SK-N-MC (cell line): ENCODE data around the gene FBRS.

Experiments used
- DNase-seq: peaks from one replicate; pipeline ENCODE4 v3.0.0-alpha.2; 2011; ENCODE audit warnings: low read depth, low spot score
- H3K27ac ChIP-seq: fragments of 200-600 bp; sonication (generic); 2 replicates; pipeline ENCODE4 v1.5.1; 2016; ENCODE audit warnings: mixed run types
- H3K36me3 ChIP-seq: fragments of 200-600 bp; sonication (generic); 2 replicates; pipeline ENCODE4 v1.6.1; 2017; ENCODE audit warnings: antibody characterized with exemption, low read length, mixed read lengths; ENCODE audit not compliant: insufficient read depth
- H3K4me3 ChIP-seq: fragments of 200-600 bp; sonication (generic); 2 replicates; pipeline ENCODE4 v1.5.1; 2016
- H3K9ac ChIP-seq: fragments of 200-600 bp; sonication (generic); 2 replicates; pipeline ENCODE4 v1.8.0; 2017; ENCODE audit warnings: mixed run types, mixed read lengths; ENCODE audit not compliant: insufficient read length
- H3K9me3 ChIP-seq: fragments of 200-600 bp; sonication (generic); 2 replicates; pipeline ENCODE4 v1.6.1; 2017; ENCODE audit warnings: low read depth, mild to moderate bottlenecking, antibody characterized with exemption, low read length, moderate library complexity, mixed read lengths
- EZH2 ChIP-seq: fragments of 200-600 bp; sonication (generic); IDR thresholded peaks from one replicate; pipeline ENCODE4 v1.6.1; 2017; ENCODE audit warnings: antibody characterized with exemption
- FOXP2 ChIP-seq: optimal IDR thresholded peaks from 2 replicates; pipeline ENCODE3; 2011; ENCODE audit warnings: mild to moderate bottlenecking, moderate library complexity; ENCODE audit not compliant: insufficient read depth; ENCODE audit errors: extremely low read length, control extremely low read depth
- POLR2AphosphoS5 ChIP-seq: IDR thresholded peaks from 2 replicates; pipeline ENCODE4 v1.6.1; 2012; ENCODE audit warnings: mild to moderate bottlenecking, low read depth, low read length, borderline replicate concordance

FBRS gene

DNA sequence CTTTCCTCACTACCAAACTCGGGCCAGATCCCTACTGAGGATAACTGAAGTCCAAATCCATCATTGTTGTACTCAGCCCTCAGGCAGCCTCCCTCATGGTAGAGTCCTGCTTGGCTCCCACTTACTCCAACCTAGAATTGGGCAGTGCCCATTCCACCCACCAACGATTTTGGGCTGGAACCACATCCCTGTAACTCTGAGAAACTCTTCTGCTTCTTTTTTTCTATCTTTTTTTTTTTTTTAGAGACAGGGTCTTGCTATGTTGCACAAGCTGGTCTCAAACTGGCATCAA lies 6.3 kb upstream of the FBRS start:
- Histone ChIP-seq H3K36me3 (peaks cover 20% of the 10 kb centered on the region; the same call in 1 of the 2 replicates), H3K9me3 (no peaks in the 10 kb centered on the region), H3K4me3 (peak overlapping the region; percentile 97), H3K9ac (peak overlapping the region; percentile 82), H3K27ac (no peak overlapping the region)
- no peak for DNase-seq
- no peak for TF ChIP-seq FOXP2
- TF ChIP-seq EZH2: no peak
- no peak for TF ChIP-seq POLR2AphosphoS5

GRCh38 chr16:30652718-30653117 lies 5.5 kb upstream of the FBRS start:
- Histone ChIP-seq H3K27ac (no peak overlapping the region), H3K9me3 (no peaks in the 10 kb centered on the region), H3K36me3 (peaks cover 20% of the 10 kb centered on the region; the same call in 1 of the 2 replicates), H3K4me3 (no peak overlapping the region), H3K9ac (no peak overlapping the region)
- no peak for DNase-seq
- TF ChIP-seq FOXP2 (no peak), POLR2AphosphoS5 (no peak), EZH2 (no peak)

DNA sequence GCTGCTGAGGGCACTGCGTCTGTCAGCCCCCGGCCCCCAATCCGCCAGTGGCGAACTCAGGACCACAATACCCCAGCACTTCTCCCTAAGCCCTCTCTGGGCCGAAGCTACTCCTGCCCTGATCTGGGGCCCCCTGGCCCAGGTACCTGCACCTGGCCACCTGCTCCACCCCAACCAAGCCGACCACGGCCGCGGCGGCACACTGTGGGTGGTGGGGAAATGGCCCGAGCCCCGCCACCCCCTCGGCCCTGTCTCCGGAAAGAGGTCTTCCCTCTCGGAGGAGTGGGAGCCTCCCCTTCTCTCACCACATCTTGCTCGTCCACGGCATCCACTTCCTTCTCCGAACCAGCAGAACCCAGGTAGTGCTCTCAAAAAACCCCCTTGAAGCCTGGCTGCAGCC lies 3.4 kb upstream of the FBRS start:
- no peak for DNase-seq
- H3K9ac ChIP-seq: no peak overlapping the region
- no peak overlapping the region for H3K4me3 ChIP-seq
- no peaks in the 10 kb centered on the region for H3K9me3 ChIP-seq
- H3K36me3 ChIP-seq: peaks cover 20% of the 10 kb centered on the region; the same call in 1 of the 2 replicates
- no peak for TF ChIP-seq POLR2AphosphoS5
- TF ChIP-seq FOXP2: no peak
- no peak for TF ChIP-seq EZH2
- H3K27ac ChIP-seq: no peak overlapping the region

DNA sequence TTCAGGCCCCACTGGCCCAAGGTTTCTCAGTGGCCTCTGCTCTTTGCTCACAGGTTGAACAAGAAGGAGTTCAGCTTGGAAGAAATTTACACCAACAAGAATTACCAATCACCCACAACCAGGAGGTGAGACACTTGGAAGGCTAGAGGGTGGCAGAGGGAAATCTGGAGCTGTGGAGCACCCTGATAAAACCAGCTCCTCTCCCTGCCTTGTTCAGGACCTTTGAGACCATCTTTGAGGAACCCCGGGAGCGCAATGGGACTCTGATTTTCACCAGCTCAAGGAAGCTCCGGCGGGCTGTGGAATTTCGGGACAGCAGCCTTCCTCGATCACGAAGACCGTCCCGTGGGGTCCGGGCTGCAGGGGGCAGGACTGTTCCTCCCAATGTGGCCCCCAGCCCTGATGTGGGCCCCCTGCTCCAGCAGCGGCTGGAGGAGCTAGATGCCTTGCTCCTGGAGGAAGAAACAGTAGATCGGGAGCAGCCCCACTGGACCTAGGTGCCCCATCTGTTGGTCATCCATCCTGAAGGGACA lies 2.4 kb upstream of the FBRS start:
- Histone ChIP-seq H3K9ac (no peak overlapping the region), H3K27ac (no peak overlapping the region), H3K4me3 (no peak overlapping the region), H3K9me3 (no peaks in the 10 kb centered on the region), H3K36me3 (peaks cover 25% of the 10 kb centered on the region; the same call in 1 of the 2 replicates)
- DNase-seq: no peak
- no peak for TF ChIP-seq EZH2
- TF ChIP-seq POLR2AphosphoS5: no peak
- no peak for TF ChIP-seq FOXP2

DNA sequence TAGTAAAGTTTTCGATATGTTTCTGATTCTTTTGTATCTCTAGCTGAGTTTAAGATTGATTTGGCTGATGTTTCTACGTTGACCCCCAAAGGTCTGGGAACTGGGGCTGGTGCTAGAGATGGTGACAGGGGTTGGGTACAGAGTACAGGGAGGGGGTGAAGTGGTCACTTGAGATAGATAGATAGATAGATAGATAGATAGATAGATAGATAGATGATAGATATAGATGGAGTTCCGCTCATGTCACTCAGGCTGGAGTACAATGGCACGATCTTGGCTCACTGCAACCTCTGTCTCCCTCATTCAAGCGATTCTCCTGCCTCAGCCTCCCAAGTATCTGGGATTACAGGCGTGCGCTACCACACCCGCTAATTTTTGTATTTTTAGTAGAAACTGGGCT lies 1.8 kb upstream of the FBRS start:
- H3K36me3 ChIP-seq: peaks cover 25% of the 10 kb centered on the region; the same call in 1 of the 2 replicates
- H3K9ac ChIP-seq: no peak overlapping the region
- no peak for DNase-seq
- H3K4me3 ChIP-seq: no peak overlapping the region
- H3K27ac ChIP-seq: no peak overlapping the region
- H3K9me3 ChIP-seq: no peaks in the 10 kb centered on the region
- TF ChIP-seq EZH2: no peak
- TF ChIP-seq FOXP2: no peak
- TF ChIP-seq POLR2AphosphoS5: no peak

DNA sequence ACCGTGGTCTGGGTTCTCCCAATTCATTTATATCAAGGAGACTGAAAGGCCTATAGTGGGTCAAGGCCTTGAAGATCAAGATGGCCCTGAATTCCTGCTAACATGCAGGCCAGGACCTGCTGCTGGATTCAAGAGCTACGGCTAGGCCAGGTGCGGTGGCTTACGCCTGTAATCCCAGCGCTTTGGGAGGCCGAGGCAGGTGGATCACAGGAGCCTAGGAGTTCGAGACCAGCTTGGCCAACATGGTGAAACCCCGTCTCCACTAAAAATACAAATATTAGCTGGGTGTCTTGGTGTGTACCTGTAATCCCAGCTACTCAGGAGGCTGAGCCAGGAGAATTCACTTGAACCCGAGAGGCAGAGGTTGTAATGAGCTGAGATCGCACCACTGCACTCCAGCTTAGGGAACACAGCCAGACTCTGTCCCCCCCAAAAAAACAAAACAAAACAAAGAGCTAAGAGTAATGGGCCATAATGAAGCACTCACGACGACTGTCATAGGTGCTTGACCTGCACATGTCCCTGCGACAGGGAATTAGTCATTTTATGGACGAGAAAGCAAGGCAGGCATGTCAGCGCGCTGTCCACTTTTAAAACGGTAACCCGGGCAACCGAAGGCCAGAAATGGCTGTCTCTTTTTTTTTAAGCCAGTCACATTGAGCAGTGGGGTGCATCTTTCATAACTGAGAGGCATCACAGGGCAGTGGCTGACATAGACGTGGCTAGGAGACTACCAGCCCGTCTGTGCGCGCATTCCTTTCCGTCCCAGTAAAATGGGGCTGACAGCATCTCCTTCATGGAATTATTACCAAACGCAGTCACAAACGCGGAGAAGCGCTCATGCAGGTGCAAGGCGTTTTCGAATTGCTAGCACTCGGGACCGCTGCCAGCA lies 1.0 kb upstream of the FBRS start:
- TF ChIP-seq EZH2 (no peak), POLR2AphosphoS5 (peak; percentile 57), FOXP2 (no peak)
- peak overlapping the region; percentile 82 for H3K4me3 ChIP-seq
- peak overlapping the region; percentile 86 for H3K27ac ChIP-seq
- DNase-seq: no peak
- H3K9ac ChIP-seq: peak overlapping the region; percentile 77
- H3K9me3 ChIP-seq: no peaks in the 10 kb centered on the region
- H3K36me3 ChIP-seq: peaks cover 33% of the 10 kb centered on the region

- peak overlapping the region; percentile 96 for H3K4me3 ChIP-seq
- no peaks in the 10 kb centered on the region for H3K9me3 ChIP-seq
- peak overlapping the region; percentile 99 for H3K27ac ChIP-seq
- DNase-seq: peak; percentile 91
- H3K9ac ChIP-seq: peak overlapping the region; percentile 97
- no peak for TF ChIP-seq EZH2
- TF ChIP-seq POLR2AphosphoS5: peak; percentile 54; the same call in 1 of the 2 replicates
- H3K36me3 ChIP-seq: peaks cover 43% of the 10 kb centered on the region
Observed at GRCh38 chr16:30658731-30659506, 688 bp downstream of the FBRS start.
